IPS-NIHi7 (cell line): ENCODE results near the gene NPW.
"Not testable (repeated sequence)": the region's sequence is repeated elsewhere in the genome, so short reads cannot be mapped to it uniquely, and the experiment has no call there.

Experiments
- DNase-seq: peaks from one replicate; pipeline ENCODE4 v3.0.0; 2012; ENCODE audit warnings: mixed read lengths; ENCODE audit errors: extremely low spot score

The NPW gene

DNA sequence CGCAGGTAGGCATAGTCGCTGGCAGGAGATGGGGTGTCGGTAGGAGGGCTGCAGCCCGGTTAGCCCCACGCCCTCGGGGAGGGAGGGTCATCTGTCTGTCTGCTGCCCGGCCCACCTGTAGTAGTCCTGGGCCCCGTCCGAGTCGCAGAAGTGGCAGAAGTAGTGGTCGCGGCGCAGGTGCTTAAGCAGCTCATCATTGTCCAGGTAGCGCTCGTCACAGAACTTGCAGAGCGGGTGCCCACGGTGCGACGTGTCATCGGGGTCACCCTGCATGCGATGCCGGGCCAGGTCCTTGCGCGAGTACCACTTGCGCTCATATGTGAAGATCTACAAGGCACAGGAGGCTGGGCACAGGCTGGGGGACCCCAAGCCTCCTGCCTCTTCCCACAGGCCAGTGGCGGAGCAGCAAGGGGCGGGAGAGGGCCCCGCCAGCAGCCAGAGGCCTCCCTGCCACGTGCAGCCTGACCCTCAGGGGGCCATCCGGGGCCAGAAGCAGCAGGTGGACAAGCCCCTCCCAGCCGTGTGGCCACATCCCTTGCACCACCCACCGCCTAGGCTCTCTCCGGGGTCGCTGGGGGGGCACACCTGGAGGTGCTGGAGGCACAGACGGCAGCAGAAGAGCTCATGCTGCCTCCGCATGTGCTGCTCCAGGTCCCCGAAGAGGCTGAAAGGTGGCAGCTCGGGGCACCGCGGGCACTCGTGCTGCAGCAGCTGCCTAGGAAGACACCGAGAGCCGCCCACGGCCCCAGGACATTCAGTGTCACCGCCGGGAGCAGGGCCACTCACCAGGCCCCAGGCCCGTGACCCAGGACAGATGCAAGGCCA, 17.0 kb upstream of the NPW start:
- no peak for DNase-seq

DNA sequence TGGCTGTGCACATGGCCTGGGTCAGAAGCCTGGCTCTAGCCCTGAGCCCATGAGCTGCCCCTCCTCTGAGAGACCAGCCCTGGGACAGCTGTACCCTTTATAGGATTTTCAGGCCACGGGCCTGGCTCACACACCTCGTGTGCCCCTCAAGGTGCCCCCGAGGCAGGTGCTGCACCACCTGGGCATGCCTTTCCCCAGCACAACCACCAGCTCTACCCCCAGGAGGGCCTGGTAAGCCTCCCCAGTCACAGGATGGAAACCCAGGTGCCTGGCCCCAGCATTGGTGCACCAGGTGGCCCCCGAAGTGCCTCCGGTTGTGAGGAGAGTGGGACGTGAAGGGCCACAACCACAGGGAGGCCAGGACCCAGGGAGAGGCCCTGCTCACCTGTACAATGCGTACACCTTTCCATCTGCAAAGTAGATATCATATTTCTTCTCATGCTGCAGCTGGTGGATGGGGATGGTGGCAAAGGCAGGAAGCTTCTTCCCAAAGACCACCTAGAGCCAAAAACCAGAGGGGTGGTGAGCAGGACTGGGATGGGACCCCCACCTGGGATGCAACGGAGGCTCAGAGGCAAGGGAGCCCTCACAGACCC, 16.3 kb upstream of the NPW start:
- no peak for DNase-seq

- DNase-seq = peak; percentile 96
Measured at GRCh38 chr16:2003827-2004641, 15.6 kb upstream of the NPW start.

DNA sequence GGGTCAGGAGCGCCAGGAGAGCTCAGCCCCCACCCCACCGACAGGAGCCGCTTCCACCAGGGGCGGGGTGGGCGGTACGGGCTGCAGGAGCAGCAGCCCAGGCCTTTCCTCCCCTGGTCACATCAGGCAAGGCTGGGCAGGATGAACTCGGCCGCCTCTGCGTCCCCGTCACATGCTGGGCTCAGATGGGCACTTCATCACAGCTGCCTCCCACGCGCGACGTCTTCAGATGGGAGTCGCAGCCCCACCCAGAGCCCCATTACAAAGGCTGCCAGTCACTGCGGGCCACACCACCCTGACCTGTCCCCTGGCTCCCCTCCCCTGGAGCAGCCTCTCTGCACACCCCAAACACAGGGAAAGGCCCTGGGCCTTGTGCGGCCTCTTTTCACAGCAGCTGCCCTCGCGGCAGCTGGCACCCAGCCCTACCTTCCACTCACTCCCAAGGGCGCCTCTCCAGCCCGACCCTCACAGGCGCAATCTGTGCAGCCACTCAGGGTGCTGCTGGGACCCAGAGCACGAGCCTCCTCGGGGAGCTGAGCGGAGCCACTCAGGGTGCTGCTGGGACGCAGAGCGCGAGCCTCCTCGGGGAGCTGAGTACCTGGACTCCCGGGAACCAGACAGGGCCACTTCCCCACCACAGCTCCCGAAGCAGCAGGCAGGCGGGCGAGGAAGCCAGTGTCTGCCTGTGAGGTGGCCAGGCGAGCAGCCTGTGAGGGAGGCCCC, 14.6 kb upstream of the NPW start:
- no peak for DNase-seq

- no peak for DNase-seq
Measured at GRCh38 chr16:2005646-2006045, 13.9 kb upstream of the NPW start.

DNA sequence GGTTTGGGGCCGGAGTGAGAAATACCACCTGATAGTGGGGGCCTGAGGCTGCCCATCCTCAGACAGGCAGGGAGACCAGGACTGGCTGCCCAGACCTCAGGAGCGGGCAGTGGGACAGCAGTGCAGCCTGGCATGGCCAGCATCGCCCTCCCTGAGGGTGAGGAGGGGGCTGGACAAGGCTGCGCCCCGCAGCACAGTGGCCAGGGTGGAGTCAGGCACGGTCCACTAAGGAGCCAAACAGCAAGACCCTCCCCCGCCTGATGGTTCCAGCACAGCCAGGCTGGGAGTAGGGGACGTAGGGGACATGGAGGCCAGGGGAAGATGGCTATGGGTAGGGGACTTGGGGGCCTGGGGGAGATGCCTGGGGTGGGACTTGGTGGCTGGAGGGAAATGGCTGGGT, 13.3 kb upstream of the NPW start:
- DNase-seq = no peak

DNA sequence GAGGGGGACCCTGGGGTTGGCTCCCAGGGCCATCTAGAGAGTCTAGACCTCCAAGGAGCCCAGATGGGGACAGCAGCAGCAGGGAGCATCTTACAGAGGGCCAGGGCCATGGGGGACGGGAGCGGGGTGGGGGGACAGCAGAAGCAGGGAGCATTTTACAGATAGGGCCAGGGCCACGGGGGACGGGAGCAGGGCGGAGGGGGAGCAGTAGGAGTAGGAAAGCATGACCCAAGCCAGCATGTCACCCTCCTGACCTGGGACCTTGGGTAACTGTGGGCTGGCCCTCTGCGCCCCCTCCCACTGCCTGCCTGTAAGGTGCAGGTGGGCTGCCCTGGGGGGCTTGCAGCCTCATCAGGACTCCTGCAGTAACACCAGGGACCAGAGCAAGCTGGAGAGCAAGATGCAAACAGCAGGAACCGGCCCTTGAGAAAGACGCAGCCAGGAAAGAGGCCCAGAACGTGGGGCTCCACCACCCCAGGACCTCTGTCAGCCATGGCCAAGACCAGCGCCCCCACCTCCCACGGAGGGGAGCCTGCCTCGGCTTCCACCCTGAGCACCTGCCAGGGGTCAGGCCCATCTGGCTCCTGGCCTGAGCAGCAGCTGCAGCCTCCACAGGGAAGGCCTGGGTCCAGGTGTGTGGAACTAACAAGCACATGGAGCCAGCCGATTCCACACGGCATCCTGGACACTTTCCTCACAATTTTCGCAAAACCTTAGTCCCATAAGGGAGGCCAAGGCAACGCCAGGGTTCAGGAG, 12.3 kb upstream of the NPW start:
- no peak for DNase-seq

DNA sequence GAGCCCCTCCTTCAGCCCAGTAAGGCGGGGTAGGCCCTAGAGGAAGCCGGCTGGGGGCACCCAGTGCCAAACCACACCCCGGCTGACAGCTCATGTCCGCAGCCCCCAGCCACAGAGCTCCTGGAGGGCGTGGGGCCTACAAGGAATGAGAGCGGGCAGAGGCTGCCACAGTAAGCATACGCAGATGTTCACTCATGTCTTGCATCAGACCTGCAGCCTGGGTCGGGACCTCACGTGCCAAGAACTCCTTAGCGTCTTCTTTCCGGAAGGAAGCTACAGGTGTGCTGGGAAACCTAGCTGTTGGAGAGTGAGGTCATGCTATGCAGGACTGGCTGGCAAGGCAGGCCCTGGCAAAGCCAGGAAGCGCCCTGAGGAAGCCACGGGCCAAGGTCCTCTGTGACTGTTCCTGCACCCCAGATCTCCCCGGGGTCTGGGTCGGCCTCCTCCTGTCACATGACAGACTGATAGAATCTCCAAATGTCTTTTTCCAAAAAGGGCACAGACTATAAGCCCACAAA, 11.5 kb upstream of the NPW start:
- DNase-seq = no peak

- DNase-seq = no peak
Measured at GRCh38 chr16:2008631-2009163, 10.9 kb upstream of the NPW start.

- DNase-seq = no peak
Measured at GRCh38 chr16:2009164-2009711, 10.3 kb upstream of the NPW start.

DNA sequence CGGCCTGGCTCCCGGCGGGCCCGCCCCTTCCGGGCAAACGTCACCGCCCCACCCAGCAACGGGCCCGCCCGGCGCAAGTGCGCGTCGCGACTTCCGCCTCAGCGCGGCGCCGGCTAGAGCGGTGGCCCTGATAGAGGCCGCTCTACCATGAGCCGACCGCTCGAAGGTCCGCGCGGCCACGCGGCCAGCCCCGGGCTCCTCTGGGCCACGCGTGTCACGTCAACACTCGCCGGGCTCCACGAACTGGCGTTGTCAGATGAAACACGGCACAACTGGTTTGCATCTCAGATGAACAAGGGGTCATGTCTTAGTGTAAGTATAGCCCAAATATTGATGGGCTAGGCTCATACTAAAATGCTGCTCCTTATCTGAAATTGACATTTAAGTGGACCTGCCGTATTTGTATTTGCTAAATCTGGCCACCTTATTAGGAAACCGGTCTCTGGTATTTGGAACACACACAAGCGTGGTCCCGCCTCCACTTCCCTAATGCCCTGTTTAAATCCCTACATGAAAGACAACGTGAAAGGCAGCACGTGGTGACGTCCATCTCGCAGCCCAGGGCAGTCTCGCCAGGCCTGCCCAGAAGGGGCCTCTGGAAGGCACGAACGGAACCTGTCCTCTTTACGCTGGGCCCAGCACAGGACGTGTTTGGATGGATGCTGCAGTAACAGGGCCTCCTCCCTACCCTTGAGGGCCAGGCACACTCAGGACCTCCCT, 9.6 kb upstream of the NPW start, which contains the start of gene ZNF598:
Gene ZNF598, minus strand, starts transcription at position 31 of the 720 bp plus-strand sequence.
- peak; percentile 91 for DNase-seq

DNA sequence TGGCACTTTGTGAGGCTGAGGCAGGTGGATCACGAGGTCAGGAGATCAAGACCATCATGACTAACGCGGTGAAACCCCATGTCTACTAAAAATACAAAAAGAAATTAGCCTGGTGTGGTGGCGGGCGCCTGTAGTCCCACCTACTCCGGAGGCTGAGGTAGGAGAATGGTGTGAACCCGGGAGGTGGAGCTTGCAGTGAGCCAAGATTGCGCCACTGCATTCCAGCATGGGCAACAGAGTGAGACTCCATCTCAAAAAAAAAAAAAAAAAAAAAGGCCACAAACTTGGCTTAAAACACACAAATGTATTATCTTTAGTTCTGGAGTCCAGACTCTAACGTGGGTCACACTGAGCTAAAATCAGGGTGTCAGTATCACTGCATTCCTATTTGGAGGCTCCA, 7.9 kb upstream of the NPW start:
- not testable (repeated sequence) for DNase-seq

GRCh38 chr16:2013527-2013926, 6.1 kb upstream of the NPW start:
- DNase-seq = no peak

- no peak for DNase-seq
Measured at GRCh38 chr16:2015117-2015946, 4.3 kb upstream of the NPW start.

- no peak for DNase-seq
Measured at GRCh38 chr16:2015947-2016208, 3.7 kb upstream of the NPW start.

DNA sequence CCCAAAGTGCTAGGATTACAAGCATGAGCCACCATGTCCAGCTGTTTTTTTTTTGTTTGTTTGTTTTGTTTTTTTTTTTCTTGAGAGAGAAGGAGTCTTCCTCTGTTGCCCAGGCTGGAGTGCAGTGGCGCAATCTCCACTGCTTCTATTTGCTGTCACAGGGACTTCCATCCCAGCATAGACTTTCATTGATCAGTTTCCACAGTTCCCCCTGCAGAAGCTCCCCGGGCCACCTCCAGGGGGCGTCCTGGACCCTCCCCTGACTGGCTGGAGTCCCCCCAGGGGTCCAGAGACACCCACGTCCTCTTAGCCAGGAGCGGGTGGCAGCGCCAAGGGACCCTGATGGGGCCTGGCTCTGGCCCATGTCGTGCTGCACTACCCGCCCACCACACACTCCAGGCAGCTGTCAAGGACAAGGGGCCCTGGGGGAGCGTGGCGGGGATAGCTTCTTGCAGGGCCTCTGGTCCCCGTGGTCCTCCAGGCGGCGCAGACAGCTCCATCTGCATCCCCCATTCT, 3.1 kb upstream of the NPW start:
- DNase-seq = no peak

DNA sequence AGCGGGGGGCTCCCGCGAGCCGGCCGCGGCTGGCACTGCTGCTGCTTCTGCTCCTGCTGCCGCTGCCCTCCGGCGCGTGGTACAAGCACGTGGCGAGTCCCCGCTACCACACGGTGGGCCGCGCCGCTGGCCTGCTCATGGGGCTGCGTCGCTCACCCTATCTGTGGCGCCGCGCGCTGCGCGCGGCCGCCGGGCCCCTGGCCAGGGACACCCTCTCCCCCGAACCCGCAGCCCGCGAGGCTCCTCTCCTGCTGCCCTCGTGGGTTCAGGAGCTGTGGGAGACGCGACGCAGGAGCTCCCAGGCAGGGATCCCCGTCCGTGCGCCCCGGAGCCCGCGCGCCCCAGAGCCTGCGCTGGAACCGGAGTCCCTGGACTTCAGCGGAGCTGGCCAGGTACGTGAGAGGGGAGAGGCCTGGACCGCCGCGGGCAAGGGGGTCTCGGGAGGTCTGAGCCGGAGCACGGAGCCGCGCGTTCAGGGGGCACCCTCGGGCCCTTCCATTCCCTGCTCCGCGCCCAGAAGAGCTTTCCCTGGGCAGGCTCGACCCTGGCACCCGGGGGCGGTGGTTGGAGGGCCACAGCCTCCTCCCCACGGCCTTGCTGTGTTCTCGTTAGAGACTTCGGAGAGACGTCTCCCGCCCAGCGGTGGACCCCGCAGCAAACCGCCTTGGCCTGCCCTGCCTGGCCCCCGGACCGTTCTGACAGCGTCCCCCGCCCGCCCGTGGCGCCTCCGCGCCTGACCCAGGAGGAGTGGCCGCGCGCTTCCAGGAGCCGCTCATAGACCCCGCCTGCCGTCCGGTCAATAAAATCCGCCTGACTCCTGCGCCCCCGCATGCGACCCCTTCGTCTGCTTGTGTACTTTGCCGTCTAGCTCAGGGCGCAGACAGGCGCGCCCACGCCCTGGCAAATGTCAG, 591 bp downstream of the NPW start:
- no peak for DNase-seq

DNA sequence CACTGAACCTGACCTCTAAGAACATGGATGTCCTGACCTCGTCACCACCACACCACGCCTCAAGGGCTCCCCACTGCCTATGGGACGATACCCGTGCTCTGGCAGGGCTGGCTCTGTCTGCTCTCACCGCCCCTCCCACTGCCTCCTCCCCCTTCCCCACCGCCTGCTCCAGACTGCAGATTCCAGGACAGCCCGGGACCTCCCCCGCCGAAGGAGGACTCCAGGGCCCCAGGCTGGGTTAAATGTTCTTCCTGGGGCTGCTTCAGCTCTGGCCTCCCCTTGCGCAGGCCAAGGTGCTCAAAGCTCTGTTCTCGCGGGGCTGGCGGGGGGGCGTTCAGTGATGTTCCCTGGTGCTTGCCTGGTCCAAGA, 3.1 kb downstream of the NPW start:
- peak; percentile 83 for DNase-seq
